Suprapubic skin (tissue), 4 donors: Measurements from ENCODE around the gene GAGE12J. TPM values are rescaled to one million over a fixed set of nuclear protein-coding genes. Genes with fewer than 3 reads are reported as not detected.
"Not testable (repeated sequence)": the region's sequence is repeated elsewhere in the genome, so short reads cannot be mapped to it uniquely, and the experiment has no call there.

ENCODE experiments used
- DNase-seq, 2 donors: peaks; one replicate each; pipeline ENCODE4 v3.0.0-alpha.2; 2019; ENCODE audit warnings: low spot score in 2 of 2
- H3K27ac ChIP-seq: fragments of 200-600 bp; sonication (generic); one replicate; pipeline ENCODE4 v1.5.1; 2019
- H3K27me3 ChIP-seq: fragments of 200-600 bp; sonication (generic); one replicate; pipeline ENCODE4 v1.5.1; 2019
- H3K36me3 ChIP-seq: fragments of 200-600 bp; sonication (generic); one replicate; pipeline ENCODE4 v1.5.1; 2019
- H3K4me1 ChIP-seq: fragments of 200-600 bp; sonication (generic); one replicate; pipeline ENCODE4 v1.5.1; 2019
- H3K4me3 ChIP-seq: fragments of 200-600 bp; sonication (generic); one replicate; pipeline ENCODE4 v1.5.1; 2019; ENCODE audit warnings: mild to moderate bottlenecking
- H3K9me3 ChIP-seq: fragments of 200-600 bp; sonication (generic); one replicate; pipeline ENCODE4 v1.5.1; 2019
- CTCF ChIP-seq, 2 donors: fragments of 200-600 bp in 1 of 2; fragments of 450-650 bp in 1 of 2; sonication (generic) in 1 of 2; IDR thresholded peaks; one replicate each; pipeline ENCODE4 v1.5.1; 2016 to 2019; ENCODE audit warnings: antibody characterized with exemption in 2 of 2, mild to moderate bottlenecking in 1 of 2, moderate library complexity in 1 of 2
- EP300 ChIP-seq: sonication (generic); formaldehyde crosslinking; IDR thresholded peaks from one replicate; pipeline ENCODE4 v1.6.1; 2017; ENCODE audit warnings: antibody characterized with exemption
- POLR2A ChIP-seq, 2 donors: fragments of 450-650 bp; IDR thresholded peaks; one replicate each; pipeline ENCODE4 v1.6.1; 2017; ENCODE audit warnings: antibody characterized with exemption in 2 of 2, mild to moderate bottlenecking in 2 of 2, moderate library complexity in 2 of 2
- POLR2AphosphoS5 ChIP-seq, 3 donors: sonication (generic); formaldehyde crosslinking; IDR thresholded peaks; one replicate each; pipeline ENCODE4 v1.6.1; 2017; ENCODE audit warnings: antibody characterized with exemption in 3 of 3
- WGBS: methylation state at CpG from one replicate; pipeline ENCODE4 v1.1.5; 2018; 5-methylcytosine and 5-hydroxymethylcytosine counted together
- total RNA-seq, 4 donors: library from RNA; depleted of rRNA; stranded (reverse); fragments of >200 nt; gene quantifications; one replicate each; pipeline ENCODE4 v1.1.0, GENCODE V29; 2016

Gene GAGE12J
- total RNA-seq, 4 donors from 2014 or later: not detected

GRCh38 chrX:49300703-49301102, 21.1 kb upstream of the GAGE12J start:
- H3K36me3 ChIP-seq: no peaks in the 10 kb centered on the region
- H3K4me3 ChIP-seq: no peak overlapping the region
- WGBS: 79% methylated on average over 1 of the region's 1 CpG
- no peaks in the 10 kb centered on the region for H3K4me1 ChIP-seq
- H3K27me3 ChIP-seq: no peaks in the 10 kb centered on the region
- TF ChIP-seq CTCF (IDR thresholded peaks at IDR 0.05) (no peak), EP300 (no peak), POLR2AphosphoS5 (IDR thresholded peaks at IDR 0.05) (no peak), POLR2A (IDR thresholded peaks at IDR 0.05) (no peak)
- no peaks in the 10 kb centered on the region for H3K9me3 ChIP-seq
- no peak overlapping the region for H3K27ac ChIP-seq
- DNase-seq: no peak

GRCh38 chrX:49303346-49303745, 18.5 kb upstream of the GAGE12J start, which contains the start of gene GAGE10:
Gene GAGE10, plus strand, starts transcription at chrX:49303646. Its CDS starts 1,214 bp downstream, at chrX:49304860.
- 78% methylated on average over 13 of the region's 15 CpGs for WGBS
- H3K27ac ChIP-seq: no peak within 1 kb of the TSS
- H3K4me3 ChIP-seq: no peak within 1 kb of the TSS
- TF ChIP-seq POLR2A (IDR thresholded peaks at IDR 0.05): no peak
- no peaks in the 10 kb centered on the region for H3K4me1 ChIP-seq
- H3K27me3 ChIP-seq: no peaks in the 10 kb centered on the region
- DNase-seq: no peak
- no peaks in the 10 kb centered on the region for H3K36me3 ChIP-seq
- no peaks in the 10 kb centered on the region for H3K9me3 ChIP-seq

GRCh38 chrX:49307775-49308174, 14.1 kb upstream of the GAGE12J start:
- H3K27ac ChIP-seq, DNase-seq, H3K9me3 ChIP-seq, H3K36me3 ChIP-seq, H3K4me1 ChIP-seq, H3K4me3 ChIP-seq, H3K27me3 ChIP-seq: not testable (repeated sequence)
- 56% methylated on average over 2 of the region's 2 CpGs for WGBS

GRCh38 chrX:49308604-49309269, 13.1 kb upstream of the GAGE12J start:
- WGBS: 44% methylated on average over 15 of the region's 15 CpGs

GRCh38 chrX:49309401-49309981, 12.3 kb upstream of the GAGE12J start:
- TF ChIP-seq POLR2A (IDR thresholded peaks at IDR 0.05) (no peak), CTCF (IDR thresholded peaks at IDR 0.05) (no peak), EP300 (no peak), POLR2AphosphoS5 (IDR thresholded peaks at IDR 0.05) (no peak)
- peak overlapping the region; percentile 56 for H3K27ac ChIP-seq

More at GRCh38 chrX:49308604-49309269, 13.1 kb upstream of the GAGE12J start:
- Histone ChIP-seq H3K4me1 (peaks cover 8% of the 10 kb centered on the region), H3K9me3 (no peaks in the 10 kb centered on the region), H3K27ac (peak overlapping the region; percentile 56), H3K36me3 (no peaks in the 10 kb centered on the region), H3K27me3 (no peaks in the 10 kb centered on the region), H3K4me3 (peak overlapping the region; percentile 42)
- DNase-seq: no peak
- TF ChIP-seq EP300: no peak
- TF ChIP-seq CTCF (IDR thresholded peaks at IDR 0.05): no peak
- no peak for TF ChIP-seq POLR2AphosphoS5 (IDR thresholded peaks at IDR 0.05)
- no peak for TF ChIP-seq POLR2A (IDR thresholded peaks at IDR 0.05)

GRCh38 chrX:49310371-49310770, 11.5 kb upstream of the GAGE12J start:
- no peak overlapping the region for H3K27ac ChIP-seq
- WGBS: 69% methylated on average over 18 of the region's 18 CpGs
- no peak for DNase-seq
- no peaks in the 10 kb centered on the region for H3K9me3 ChIP-seq
- H3K4me1 ChIP-seq: peaks cover 8% of the 10 kb centered on the region
- H3K36me3 ChIP-seq: no peaks in the 10 kb centered on the region
- TF ChIP-seq POLR2A (IDR thresholded peaks at IDR 0.05) (no peak), EP300 (no peak), CTCF (IDR thresholded peaks at IDR 0.05) (no peak), POLR2AphosphoS5 (IDR thresholded peaks at IDR 0.05) (no peak)
- H3K4me3 ChIP-seq: peak overlapping the region; percentile 42
- H3K27me3 ChIP-seq: no peaks in the 10 kb centered on the region

More at GRCh38 chrX:49309401-49309981, 12.3 kb upstream of the GAGE12J start:
- Histone ChIP-seq H3K4me3 (peak overlapping the region; percentile 42), H3K27me3 (no peaks in the 10 kb centered on the region), H3K9me3 (no peaks in the 10 kb centered on the region), H3K4me1 (peaks cover 8% of the 10 kb centered on the region), H3K36me3 (no peaks in the 10 kb centered on the region)
- DNase-seq: no peak
- 19% methylated on average over 8 of the region's 8 CpGs for WGBS
